Trophoblast cell (in vitro differentiated cells and primary cell): ENCODE measurements around the gene MRAS.

Experiments used
- DNase-seq, 2 donors: peaks; one replicate each; pipeline ENCODE4 v3.0.0-alpha.2; 2016
- H2AFZ ChIP-seq: 2 replicates; pipeline ENCODE4 v1.6.1; 2013; ENCODE audit warnings: low read length, moderate library complexity, mild to moderate bottlenecking; ENCODE audit not compliant: insufficient read depth, poor library complexity
- H2AK5ac ChIP-seq: 2 replicates; pipeline ENCODE4 v1.6.1; 2013; ENCODE audit warnings: mild to moderate bottlenecking, low read length
- H2BK120ac ChIP-seq: 2 replicates; pipeline ENCODE4 v1.6.1; 2013; ENCODE audit warnings: low read length, mild to moderate bottlenecking, moderate library complexity; ENCODE audit not compliant: insufficient read depth, poor library complexity
- H2BK12ac ChIP-seq: 2 replicates; pipeline ENCODE4 v1.6.1; 2013; ENCODE audit warnings: mild to moderate bottlenecking, low read length, moderate library complexity
- H2BK5ac ChIP-seq: 2 replicates; pipeline ENCODE4 v1.6.1; 2013; ENCODE audit warnings: low read length, low read depth, moderate library complexity, mild to moderate bottlenecking; ENCODE audit not compliant: poor library complexity
- H3K14ac ChIP-seq: 2 replicates; pipeline ENCODE4 v1.6.1; 2013; ENCODE audit warnings: mild to moderate bottlenecking, low read length
- H3K18ac ChIP-seq: 2 replicates; pipeline ENCODE4 v1.6.1; 2013; ENCODE audit warnings: mild to moderate bottlenecking, low read length
- H3K23ac ChIP-seq: 2 replicates; pipeline ENCODE4 v1.6.1; 2013; ENCODE audit warnings: low read length
- H3K27ac ChIP-seq: 2 replicates; pipeline ENCODE4 v1.5.1; 2013; ENCODE audit warnings: low read depth, mild to moderate bottlenecking, inconsistent platforms, low read length, moderate library complexity
- H3K27me3 ChIP-seq: 2 replicates; pipeline ENCODE4 v1.6.1; 2013; ENCODE audit warnings: inconsistent platforms, mild to moderate bottlenecking, low read length, moderate library complexity; ENCODE audit not compliant: insufficient read depth
- H3K36me3 ChIP-seq, 2 experiments: 1 replicate in 1 of 2; 2 replicates in 1 of 2; pipeline ENCODE4 v1.6.1; 2013; ENCODE audit warnings: low read length in 2 of 2, mild to moderate bottlenecking in 2 of 2, moderate library complexity in 1 of 2; ENCODE audit not compliant: insufficient read depth in 2 of 2, control insufficient read depth in 1 of 2
- H3K4ac ChIP-seq: 2 replicates; pipeline ENCODE4 v1.6.1; 2013; ENCODE audit warnings: low read depth, mild to moderate bottlenecking, low read length, moderate library complexity
- H3K4me1 ChIP-seq, 2 experiments: 1 replicate in 1 of 2; 2 replicates in 1 of 2; pipeline ENCODE4 v1.6.1; 2013; ENCODE audit warnings: low read length in 2 of 2, mild to moderate bottlenecking in 2 of 2, moderate library complexity in 1 of 2; ENCODE audit not compliant: insufficient read depth in 2 of 2, control insufficient read depth in 1 of 2
- H3K4me2 ChIP-seq: 2 replicates; pipeline ENCODE4 v1.6.1; 2013; ENCODE audit warnings: inconsistent platforms, mild to moderate bottlenecking, low read length, moderate library complexity
- H3K4me3 ChIP-seq: 2 replicates; pipeline ENCODE4 v1.5.1; 2013; ENCODE audit warnings: mild to moderate bottlenecking, low read depth, low read length, inconsistent platforms
- H3K79me1 ChIP-seq: one replicate; pipeline ENCODE4 v1.6.1; 2013; ENCODE audit warnings: low read length
- H3K79me2 ChIP-seq: 2 replicates; pipeline ENCODE4 v1.6.1; 2013; ENCODE audit warnings: low read length, mild to moderate bottlenecking; ENCODE audit not compliant: control insufficient read depth, insufficient read depth, poor library complexity
- H3K9ac ChIP-seq: 2 replicates; pipeline ENCODE4 v1.6.1; 2013; ENCODE audit warnings: mild to moderate bottlenecking, low read length
- H3K9me3 ChIP-seq: 2 replicates; pipeline ENCODE4 v1.6.1; 2013; ENCODE audit warnings: low read depth, mild to moderate bottlenecking, control low read depth, inconsistent platforms, low read length; ENCODE audit not compliant: insufficient read depth
- H4K12ac ChIP-seq: 2 replicates; pipeline ENCODE4 v1.6.1; 2013; ENCODE audit warnings: low read depth, mild to moderate bottlenecking, low read length, moderate library complexity
- H4K8ac ChIP-seq: 2 replicates; pipeline ENCODE4 v1.6.1; 2013; ENCODE audit warnings: low read depth, mild to moderate bottlenecking, low read length, moderate library complexity
- H4K91ac ChIP-seq: one replicate; pipeline ENCODE4 v1.6.1; 2013; ENCODE audit warnings: low read depth, mild to moderate bottlenecking, low read length, moderate library complexity
- WGBS: extraction: QIAGEN DNeasy Blood & Tissue Kit; methylation state at CpG from one replicate; pipeline ENCODE4 v1.1.7; 2013; ENCODE audit warnings: missing lambda C conversion rate; ENCODE audit not compliant: insufficient read length, insufficient coverage; ENCODE audit errors: extremely low coverage; 5-methylcytosine and 5-hydroxymethylcytosine counted together

MRAS gene

DNA sequence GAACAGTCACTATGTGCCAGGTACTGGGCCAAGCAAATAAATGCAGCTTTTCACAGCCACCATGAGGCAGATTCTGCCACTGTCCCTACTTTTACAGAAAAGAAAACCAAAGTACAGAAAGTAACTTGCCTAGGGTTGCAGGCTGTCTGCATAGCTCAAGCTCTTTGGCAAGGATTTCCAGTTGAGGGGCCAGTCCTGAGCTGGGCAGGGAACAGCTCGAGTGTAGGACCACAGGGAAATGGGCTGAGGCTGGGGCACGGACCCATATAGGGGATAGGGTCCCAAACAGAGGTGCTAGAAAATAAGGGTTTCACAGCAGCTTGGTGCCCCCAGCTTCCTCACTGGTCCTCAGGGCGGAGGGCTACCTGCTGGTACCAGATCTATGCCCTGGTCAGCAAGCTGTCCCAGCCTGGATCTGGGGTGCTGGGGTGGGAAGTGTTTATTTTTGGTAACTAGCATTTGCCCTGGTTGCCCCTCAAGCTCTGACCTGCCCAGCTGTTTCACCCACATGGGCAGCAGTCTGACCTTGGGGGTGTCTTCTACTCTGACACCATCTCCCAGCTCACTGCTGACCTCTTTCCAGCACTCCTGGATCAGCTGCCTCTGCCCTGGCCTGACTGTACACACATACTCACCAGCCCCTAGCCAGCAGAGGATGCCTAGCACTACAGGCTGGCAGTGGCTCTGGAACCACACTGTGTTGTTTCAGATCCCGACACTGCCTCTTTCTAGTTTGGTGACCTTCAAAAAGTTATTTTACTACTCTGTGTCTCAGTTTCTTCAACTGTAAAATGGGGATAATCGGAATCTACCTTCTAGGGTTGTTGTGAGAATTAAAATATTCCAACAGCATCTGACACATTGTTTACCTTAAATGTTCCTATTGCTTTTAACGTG, 16.2 kb downstream of the MRAS start:
- Histone ChIP-seq H3K18ac (no peak overlapping the region), H4K91ac (no peak overlapping the region), H4K12ac (no peak overlapping the region), H3K14ac (no peak overlapping the region), H3K27ac (no peak overlapping the region), H2AK5ac (no peak overlapping the region), H3K4me3 (no peak overlapping the region), H2BK5ac (no peak overlapping the region), H3K4me1 (peaks cover 0 to 2% of the 10 kb centered on the region in 2 experiments), H3K79me2 (peaks cover 1% of the 10 kb centered on the region), H4K8ac (no peak overlapping the region), H3K79me1 (no peaks in the 10 kb centered on the region), H2AFZ (no peak overlapping the region), H3K9ac (no peak overlapping the region), H3K23ac (no peak overlapping the region), H2BK12ac (no peak overlapping the region), H3K36me3 (peaks cover 0 to 4% of the 10 kb centered on the region in 2 experiments), H2BK120ac (no peak overlapping the region), H3K4me2 (no peak overlapping the region), H3K9me3 (no peaks in the 10 kb centered on the region), H3K27me3 (no peaks in the 10 kb centered on the region), H3K4ac (no peak overlapping the region)
- WGBS, result no CpG with 5 or more reads among the region's 6 CpGs
- DNase-seq, result no peak

DNA sequence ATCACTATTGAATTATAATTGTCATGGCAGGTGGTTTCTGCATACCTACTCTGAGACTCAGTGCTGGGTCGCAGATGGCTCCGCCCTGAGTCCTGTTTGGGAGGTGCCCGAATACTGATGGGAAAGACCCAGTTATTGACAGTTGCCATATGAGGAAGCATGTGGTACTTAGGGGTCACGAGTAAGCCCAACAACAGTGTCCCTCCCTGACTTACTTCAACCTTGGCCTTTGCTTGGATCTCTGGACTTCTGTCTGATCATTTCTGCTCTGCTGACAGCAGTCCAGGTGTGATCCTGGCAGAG, 16.8 kb downstream of the MRAS start:
- Histone ChIP-seq H2BK120ac (no peak overlapping the region), H4K91ac (no peak overlapping the region), H2AFZ (no peak overlapping the region), H3K9me3 (no peaks in the 10 kb centered on the region), H2AK5ac (no peak overlapping the region), H3K79me1 (no peaks in the 10 kb centered on the region), H4K8ac (no peak overlapping the region), H3K27ac (no peak overlapping the region), H3K14ac (no peak overlapping the region), H4K12ac (no peak overlapping the region), H3K4me3 (no peak overlapping the region), H3K4ac (no peak overlapping the region), H3K79me2 (peaks cover 1% of the 10 kb centered on the region), H3K9ac (no peak overlapping the region), H3K23ac (no peak overlapping the region), H3K4me2 (no peak overlapping the region), H3K4me1 (peaks cover 0 to 2% of the 10 kb centered on the region in 2 experiments), H3K18ac (no peak overlapping the region), H2BK5ac (no peak overlapping the region), H3K27me3 (no peaks in the 10 kb centered on the region), H2BK12ac (no peak overlapping the region), H3K36me3 (peaks cover 0 to 4% of the 10 kb centered on the region in 2 experiments)
- DNase-seq, result no peak
- WGBS, result no CpG with 5 or more reads among the region's 4 CpGs

GRCh38 chr3:138366006-138366759, 17.8 kb downstream of the MRAS start:
- no peak overlapping the region for H3K9ac ChIP-seq
- no peak overlapping the region for H2BK120ac ChIP-seq
- H3K27ac ChIP-seq, result no peak overlapping the region
- H2BK5ac ChIP-seq, result no peak overlapping the region
- no peaks in the 10 kb centered on the region for H3K36me3 ChIP-seq
- no peak overlapping the region for H4K12ac ChIP-seq
- no peak overlapping the region for H2AFZ ChIP-seq
- H3K4me2 ChIP-seq, result no peak overlapping the region
- no peak overlapping the region for H3K23ac ChIP-seq
- H2AK5ac ChIP-seq, result no peak overlapping the region
- no peak overlapping the region for H3K4me3 ChIP-seq
- no peaks in the 10 kb centered on the region for H3K27me3 ChIP-seq
- H4K8ac ChIP-seq, result no peak overlapping the region
- no peaks in the 10 kb centered on the region for H3K79me1 ChIP-seq
- peaks cover 0 to 2% of the 10 kb centered on the region in 2 experiments for H3K4me1 ChIP-seq
- WGBS, result no CpG with 5 or more reads among the region's 8 CpGs
- DNase-seq, result no peak
- H3K4ac ChIP-seq, result no peak overlapping the region
- H2BK12ac ChIP-seq, result no peak overlapping the region
- H3K79me2 ChIP-seq, result peaks cover 1% of the 10 kb centered on the region
- no peak overlapping the region for H3K14ac ChIP-seq
- no peak overlapping the region for H3K18ac ChIP-seq
- no peaks in the 10 kb centered on the region for H3K9me3 ChIP-seq
- no peak overlapping the region for H4K91ac ChIP-seq

DNA sequence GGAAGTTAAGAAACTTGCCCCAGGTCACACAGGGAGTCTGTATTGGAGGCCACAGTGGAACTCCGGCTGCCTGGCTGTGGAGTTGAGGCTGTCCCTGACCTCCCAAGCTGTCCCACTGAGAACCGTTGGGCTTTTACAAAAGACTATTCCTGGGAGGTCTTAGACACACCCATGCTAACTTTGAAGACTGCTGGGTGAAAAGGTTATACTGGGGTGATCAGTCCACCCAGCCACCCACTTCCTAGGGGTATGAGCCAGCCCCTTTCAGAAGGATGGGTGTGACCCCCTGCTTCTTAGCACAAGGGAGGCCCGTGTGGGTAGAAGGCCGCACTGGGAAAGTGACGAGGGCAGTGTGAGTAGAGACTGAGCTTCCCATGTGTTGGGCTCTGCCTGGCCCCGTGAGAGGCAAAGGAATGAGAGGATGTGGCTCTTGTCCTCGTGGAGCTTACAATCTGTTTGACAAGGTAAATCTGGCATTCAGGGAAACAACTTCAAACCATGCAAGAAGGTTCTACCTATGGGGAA, 19.0 kb downstream of the MRAS start:
- H3K4ac ChIP-seq, result no peak overlapping the region
- no peak overlapping the region for H3K4me2 ChIP-seq
- no peak overlapping the region for H2BK5ac ChIP-seq
- H3K27ac ChIP-seq, result no peak overlapping the region
- no peak overlapping the region for H2BK12ac ChIP-seq
- H3K9ac ChIP-seq, result no peak overlapping the region
- no CpG with 5 or more reads among the region's 7 CpGs for WGBS
- no peaks in the 10 kb centered on the region for H3K9me3 ChIP-seq
- H4K12ac ChIP-seq, result no peak overlapping the region
- no peak overlapping the region for H4K8ac ChIP-seq
- H2AFZ ChIP-seq, result no peak overlapping the region
- DNase-seq, result no peak
- H4K91ac ChIP-seq, result no peak overlapping the region
- no peaks in the 10 kb centered on the region for H3K27me3 ChIP-seq
- no peaks in the 10 kb centered on the region for H3K79me2 ChIP-seq
- no peak overlapping the region for H3K4me3 ChIP-seq
- H3K79me1 ChIP-seq, result no peaks in the 10 kb centered on the region
- H3K4me1 ChIP-seq, result peaks cover 0 to 2% of the 10 kb centered on the region in 2 experiments
- H3K23ac ChIP-seq, result no peak overlapping the region
- no peak overlapping the region for H3K14ac ChIP-seq
- H3K36me3 ChIP-seq, result no peaks in the 10 kb centered on the region
- no peak overlapping the region for H2AK5ac ChIP-seq
- no peak overlapping the region for H2BK120ac ChIP-seq
- H3K18ac ChIP-seq, result no peak overlapping the region
